OCI-LY7 (cell line): ENCODE measurements around the gene B4GALT6. TPM values are rescaled to one million over a fixed set of nuclear protein-coding genes. Genes with fewer than 3 reads are reported as not detected.

Source experiments
- BruUV-seq: library from RNA; stranded (reverse); fragments of 400-500 nt; replicated peaks from 2 replicates; lab custom pipeline; 2021; lab: Mats Ljungman, UMichigan
- CTCF ChIA-PET: fragments of 300-600 bp; sonication (Branson Sonifier 250); formaldehyde crosslinking; loops from one replicate; lab custom pipeline; 2022; ENCODE audit warnings: antibody characterized with exemption; ENCODE audit not compliant: unreplicated experiment; lab: Charles Lee
- POLR2A ChIA-PET: fragments of 300-600 bp; sonication (Branson Sonifier 250); formaldehyde crosslinking; loops from one replicate; lab custom pipeline; 2022; ENCODE audit warnings: antibody characterized with exemption; lab: Charles Lee
- DNase-seq: peaks from one replicate; pipeline ENCODE4 v3.0.0-alpha.2; 2015; ENCODE audit warnings: low spot score
- H2AFZ ChIP-seq: fragments of 200-600 bp; sonication (generic), shearing (Covaris generic); 2 replicates; pipeline ENCODE4 v1.6.1; 2014; ENCODE audit warnings: mild to moderate bottlenecking, antibody characterized with exemption, low read length, moderate library complexity
- H3K27ac ChIP-seq: fragments of 200-600 bp; sonication (generic); 2 replicates; pipeline ENCODE4 v1.5.1; 2014; ENCODE audit warnings: mixed run types, low read depth, mild to moderate bottlenecking, moderate library complexity, low read length, inconsistent platforms; ENCODE audit not compliant: poor library complexity, severe bottlenecking
- H3K36me3 ChIP-seq: fragments of 200-600 bp; sonication (generic); 2 replicates; pipeline ENCODE4 v1.6.1; 2014; ENCODE audit warnings: mild to moderate bottlenecking, antibody characterized with exemption, low read length, moderate library complexity, mixed read lengths; ENCODE audit not compliant: insufficient read depth
- H3K4me1 ChIP-seq: fragments of 200-600 bp; sonication (generic); 2 replicates; pipeline ENCODE4 v1.5.1; 2014; ENCODE audit warnings: mild to moderate bottlenecking, low read length; ENCODE audit not compliant: insufficient read depth, poor library complexity, severe bottlenecking
- H3K4me2 ChIP-seq: fragments of 200-600 bp; sonication (generic); 2 replicates; pipeline ENCODE4 v1.6.1; 2014; ENCODE audit warnings: mild to moderate bottlenecking, low read length
- H3K4me3 ChIP-seq: fragments of 200-600 bp; sonication (generic); 2 replicates; pipeline ENCODE4 v1.5.1; 2014; ENCODE audit warnings: mild to moderate bottlenecking, low read depth, low read length; ENCODE audit not compliant: poor library complexity, severe bottlenecking
- H3K79me2 ChIP-seq: fragments of 200-600 bp; sonication (generic); 2 replicates; pipeline ENCODE4 v1.6.1; 2016; ENCODE audit warnings: low read depth, mild to moderate bottlenecking, low read length, moderate library complexity, mixed read lengths; ENCODE audit not compliant: insufficient read depth
- H3K9me2 ChIP-seq: fragments of 200-600 bp; sonication (generic); 2 replicates; pipeline ENCODE4 v1.6.1; 2016; ENCODE audit warnings: mild to moderate bottlenecking, low read length, mixed read lengths; ENCODE audit not compliant: insufficient read depth
- H3K9me3 ChIP-seq: fragments of 200-600 bp; sonication (generic); 2 replicates; pipeline ENCODE4 v1.6.1; 2014; ENCODE audit warnings: mild to moderate bottlenecking, mixed run types, low read length, mixed read lengths
- H4K20me1 ChIP-seq: fragments of 200-600 bp; sonication (generic); 2 replicates; pipeline ENCODE4 v1.6.1; 2014; ENCODE audit warnings: mild to moderate bottlenecking, antibody characterized with exemption, low read length, moderate library complexity, mixed read lengths; ENCODE audit not compliant: insufficient read depth
- EZH2phosphoT487 ChIP-seq: fragments of 200-600 bp; sonication (generic); IDR thresholded peaks from 2 replicates; pipeline ENCODE4 v1.6.1; 2018; ENCODE audit warnings: low read depth, borderline replicate concordance, mild to moderate bottlenecking, mixed run types, antibody characterized with exemption, low read length, moderate library complexity, mixed read lengths
- intact Hi-C: fragments of 100-400 bp; cut with micrococcal nuclease; formaldehyde crosslinking; loops from one replicate; pipeline ENCODE4 v1.10.0; 2022; ENCODE audit not compliant: unreplicated experiment
- total RNA-seq, 2 experiments: library from RNA; depleted of rRNA in 1 of 2; stranded (reverse); fragments of >200 nt in 1 of 2; shearing (Covaris generic) in 1 of 2; gene quantifications; 2 replicates each; pipeline ENCODE4 v1.2.3, GENCODE V29; 2014 to 2022
- TF ChIP-seq, protein P1 (sequence below): fragments of 200-600 bp; sonication (generic); conservative IDR thresholded peaks from 2 replicates; pipeline ENCODE4 v1.5.1; 2014; ENCODE audit warnings: mild to moderate bottlenecking, antibody characterized with exemption, low read length, moderate library complexity, mixed read lengths

B4GALT6 gene
- total RNA-seq, 2 experiments from 2014 or later: 5.5 to 22.8 TPM

DNA sequence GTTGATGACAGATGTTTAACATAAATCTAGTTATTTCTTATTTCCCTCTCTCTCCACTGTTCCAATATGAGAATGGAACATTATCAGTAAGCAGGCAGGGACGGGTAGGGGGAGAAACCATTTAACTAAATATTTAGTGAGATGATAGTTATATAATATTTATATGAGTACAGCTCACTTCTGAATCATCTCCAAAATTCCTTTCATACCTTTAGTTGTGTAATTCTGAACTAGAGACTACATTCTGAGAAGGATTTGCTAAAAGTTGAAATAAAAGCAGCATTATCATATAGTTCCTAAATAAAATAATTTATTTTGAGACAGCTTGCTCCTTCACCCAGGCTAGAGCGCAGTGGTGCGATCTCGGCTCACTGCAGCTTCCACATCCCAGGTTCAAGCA is 41.4 kb downstream of the B4GALT6 start:
- peaks cover 15% of the 10 kb centered on the region; the same call in 1 of the 2 replicates for H3K36me3 ChIP-seq
- CTCF ChIA-PET: no interaction called here
- H3K4me1 ChIP-seq: peaks cover 13% of the 10 kb centered on the region
- no peak overlapping the region for H3K27ac ChIP-seq
- TF ChIP-seq, protein P1, sequence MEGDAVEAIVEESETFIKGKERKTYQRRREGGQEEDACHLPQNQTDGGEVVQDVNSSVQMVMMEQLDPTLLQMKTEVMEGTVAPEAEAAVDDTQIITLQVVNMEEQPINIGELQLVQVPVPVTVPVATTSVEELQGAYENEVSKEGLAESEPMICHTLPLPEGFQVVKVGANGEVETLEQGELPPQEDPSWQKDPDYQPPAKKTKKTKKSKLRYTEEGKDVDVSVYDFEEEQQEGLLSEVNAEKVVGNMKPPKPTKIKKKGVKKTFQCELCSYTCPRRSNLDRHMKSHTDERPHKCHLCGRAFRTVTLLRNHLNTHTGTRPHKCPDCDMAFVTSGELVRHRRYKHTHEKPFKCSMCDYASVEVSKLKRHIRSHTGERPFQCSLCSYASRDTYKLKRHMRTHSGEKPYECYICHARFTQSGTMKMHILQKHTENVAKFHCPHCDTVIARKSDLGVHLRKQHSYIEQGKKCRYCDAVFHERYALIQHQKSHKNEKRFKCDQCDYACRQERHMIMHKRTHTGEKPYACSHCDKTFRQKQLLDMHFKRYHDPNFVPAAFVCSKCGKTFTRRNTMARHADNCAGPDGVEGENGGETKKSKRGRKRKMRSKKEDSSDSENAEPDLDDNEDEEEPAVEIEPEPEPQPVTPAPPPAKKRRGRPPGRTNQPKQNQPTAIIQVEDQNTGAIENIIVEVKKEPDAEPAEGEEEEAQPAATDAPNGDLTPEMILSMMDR: no peak
- no peak for TF ChIP-seq EZH2phosphoT487
- H3K9me2 ChIP-seq: no peaks in the 10 kb centered on the region
- H4K20me1 ChIP-seq: no peaks in the 10 kb centered on the region
- intact Hi-C loops: loop anchor here (5.0 kb wide), 1 partner anchor 904 kb away; no protein-coding TSS in a partner anchor
- no peaks in the 10 kb centered on the region for H3K79me2 ChIP-seq
- no peaks in the 10 kb centered on the region for H3K9me3 ChIP-seq
- BruUV-seq: no TSS peak
- H3K4me3 ChIP-seq: no peak overlapping the region
- H2AFZ ChIP-seq: no peak overlapping the region
- DNase-seq: no peak
- POLR2A ChIA-PET: no interaction called here
- H3K4me2 ChIP-seq: no peak overlapping the region

DNA sequence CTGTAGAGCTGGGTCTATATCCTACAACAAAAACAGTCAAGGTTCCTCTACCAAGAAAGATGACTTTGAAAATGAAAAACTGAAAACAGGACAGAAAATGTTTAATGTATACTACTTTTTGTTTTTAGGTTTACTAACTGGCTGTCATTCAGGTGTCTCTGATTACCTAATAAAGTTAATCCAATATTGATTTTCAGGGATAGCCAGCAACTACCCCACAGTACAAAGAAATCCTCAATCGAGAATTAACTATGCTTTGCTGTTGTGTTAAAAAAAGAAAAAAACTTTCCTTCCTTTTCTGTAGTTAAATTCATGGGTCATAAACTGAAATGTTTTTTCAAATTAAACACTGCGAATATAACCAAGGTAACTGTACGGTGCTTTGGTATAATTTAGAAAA is 46.9 kb downstream of the B4GALT6 start:
- ChIA-PET CTCF (no interaction called here), POLR2A (no interaction called here)
- no TSS peak for BruUV-seq

DNA sequence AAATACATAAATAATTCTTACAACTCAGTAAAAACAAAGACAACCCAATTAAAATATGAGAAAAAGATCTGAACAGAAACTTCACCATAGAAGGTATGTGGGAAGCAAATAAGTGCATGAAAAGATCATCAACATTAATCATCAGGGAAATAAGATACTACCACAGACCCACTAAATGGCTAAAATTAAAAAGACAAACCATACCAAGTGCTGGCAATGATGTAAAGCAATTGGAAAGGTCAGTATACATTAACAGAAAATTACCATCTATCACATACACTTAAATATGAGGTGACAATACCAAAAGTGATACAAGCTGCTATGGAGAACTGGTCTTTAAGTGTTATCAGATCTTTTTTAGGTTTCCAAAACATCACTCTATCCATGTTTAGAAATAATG is 48.0 kb downstream of the B4GALT6 start:
- H3K79me2 ChIP-seq: no peaks in the 10 kb centered on the region
- H3K4me3 ChIP-seq: no peak overlapping the region
- no TSS peak for BruUV-seq
- no peak overlapping the region for H3K27ac ChIP-seq
- H3K36me3 ChIP-seq: peaks cover 29% of the 10 kb centered on the region
- no peaks in the 10 kb centered on the region for H4K20me1 ChIP-seq
- no peaks in the 10 kb centered on the region for H3K4me1 ChIP-seq
- no peaks in the 10 kb centered on the region for H3K9me2 ChIP-seq
- no peaks in the 10 kb centered on the region for H3K9me3 ChIP-seq
- POLR2A ChIA-PET: interaction anchor here (0.7 kb wide), 1 partner anchor 1119 kb away, joined by 3 read pairs; no protein-coding TSS in a partner anchor
- H3K4me2 ChIP-seq: no peak overlapping the region
- no peak overlapping the region for H2AFZ ChIP-seq
- no peak for DNase-seq
- CTCF ChIA-PET: no interaction called here
- TF ChIP-seq EZH2phosphoT487: no peak
- TF ChIP-seq, protein P1: no peak
- intact Hi-C loops: loop anchor here (5.0 kb wide), 1 partner anchor 49 kb away; no protein-coding TSS in a partner anchor

More for the DNA sequence above, 46.9 kb downstream of the B4GALT6 start:
- Histone ChIP-seq H3K79me2 (no peaks in the 10 kb centered on the region), H3K4me1 (no peaks in the 10 kb centered on the region), H3K9me2 (no peaks in the 10 kb centered on the region), H3K4me3 (no peak overlapping the region), H3K27ac (no peak overlapping the region), H3K9me3 (no peaks in the 10 kb centered on the region), H3K36me3 (peaks cover 34% of the 10 kb centered on the region), H2AFZ (no peak overlapping the region), H4K20me1 (no peaks in the 10 kb centered on the region), H3K4me2 (no peak overlapping the region)
- no peak for DNase-seq
- TF ChIP-seq, protein P1: no peak
- TF ChIP-seq EZH2phosphoT487: no peak
- intact Hi-C loops: loop anchor here (5.0 kb wide), 1 partner anchor 50 kb away; no protein-coding TSS in a partner anchor
